HL-60/S4 treated with phorbol 12-myristate 13-acetate at 8.2 ng/mL for 4 days and 3 days (cell line): ENCODE data around the gene STK32C.
"Not testable (repeated sequence)": the region's sequence is repeated elsewhere in the genome, so short reads cannot be mapped to it uniquely, and the experiment has no call there.

Experiments used
- in situ Hi-C: fragments of 300-500 bp; cut with MboI; formaldehyde crosslinking; loops from 2 replicates; pipeline ENCODE4 v1.15.0; 2022; ENCODE audit warnings: low sequenced_read_pairs

Gene STK32C

DNA sequence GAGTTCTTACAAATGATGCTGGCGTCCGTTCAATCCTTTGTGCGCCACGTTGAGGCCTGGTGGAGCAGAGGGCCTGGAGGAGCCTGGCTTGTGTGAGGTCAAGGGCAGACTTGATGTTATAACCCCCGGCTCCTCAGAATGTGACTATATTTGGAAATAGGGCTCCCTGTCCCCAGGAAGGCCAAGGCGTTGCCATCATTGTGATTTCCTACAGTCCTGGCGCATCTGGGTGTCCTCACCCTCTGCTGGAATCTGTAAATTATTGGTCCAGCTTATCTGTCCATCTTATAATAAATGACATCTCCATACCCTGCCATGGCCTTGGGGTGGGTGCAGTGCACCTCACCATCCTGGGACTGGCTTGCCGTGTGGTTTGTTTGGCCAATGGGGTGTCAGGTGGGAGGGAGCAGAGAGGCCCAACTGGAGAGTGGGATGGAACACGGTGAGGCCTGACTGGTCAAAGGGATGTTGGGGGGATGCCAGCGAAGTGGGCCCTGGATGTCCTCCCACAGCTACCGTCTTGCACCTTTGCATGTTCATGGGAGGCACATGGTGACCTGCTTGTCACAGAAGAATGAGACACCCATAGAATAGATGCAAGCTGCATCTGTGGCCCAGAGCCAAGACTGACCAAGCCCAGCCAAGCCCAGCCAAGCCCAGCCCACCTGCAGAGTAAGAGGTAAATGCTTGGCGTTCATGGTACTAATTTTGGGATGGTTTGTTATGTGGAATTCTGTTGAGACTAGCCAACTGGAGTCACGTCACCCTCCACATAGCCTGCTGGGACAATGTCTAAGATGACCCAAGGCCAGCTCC lies 13.1 kb upstream of the STK32C start:
- in situ Hi-C loops = no loop called here

DNA sequence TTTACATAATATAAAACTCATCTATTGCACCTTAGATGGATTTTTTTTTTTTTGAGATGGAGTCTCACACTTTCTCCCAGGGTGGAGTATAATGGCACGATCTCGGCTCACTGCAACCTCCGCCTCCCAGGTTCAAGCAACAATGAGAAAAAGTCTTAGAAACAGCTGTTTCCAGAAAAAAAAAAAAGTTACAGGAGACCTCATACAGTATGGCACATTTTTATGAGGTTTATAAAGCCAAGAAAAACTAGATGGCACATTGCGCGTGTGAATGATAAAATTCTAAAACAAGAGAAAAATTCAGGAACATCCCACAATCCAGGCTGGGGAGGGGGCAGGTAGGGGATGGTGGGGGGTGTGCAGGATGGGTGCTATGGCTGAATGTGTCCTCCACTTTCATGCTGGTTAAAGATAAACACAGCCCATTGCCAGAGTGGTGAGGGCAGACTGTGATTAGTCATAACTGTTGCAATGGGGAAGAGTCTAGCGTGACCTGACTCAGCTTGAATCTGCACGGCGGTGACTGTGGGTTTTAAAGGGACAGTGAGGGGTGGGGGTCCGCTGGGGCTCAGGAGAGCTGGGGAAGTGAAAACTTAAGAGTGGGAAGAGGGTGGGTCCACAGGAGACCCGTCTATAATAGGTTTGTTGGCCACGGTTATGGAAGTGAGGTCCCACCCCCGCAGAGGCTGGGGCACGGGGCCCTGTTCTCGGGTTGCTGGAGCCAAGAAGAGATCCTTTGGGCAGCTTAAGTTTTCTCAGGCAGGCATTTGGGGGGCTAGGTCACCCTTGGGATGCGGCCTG lies 12.3 kb upstream of the STK32C start:
- in situ Hi-C loops = no loop called here

DNA sequence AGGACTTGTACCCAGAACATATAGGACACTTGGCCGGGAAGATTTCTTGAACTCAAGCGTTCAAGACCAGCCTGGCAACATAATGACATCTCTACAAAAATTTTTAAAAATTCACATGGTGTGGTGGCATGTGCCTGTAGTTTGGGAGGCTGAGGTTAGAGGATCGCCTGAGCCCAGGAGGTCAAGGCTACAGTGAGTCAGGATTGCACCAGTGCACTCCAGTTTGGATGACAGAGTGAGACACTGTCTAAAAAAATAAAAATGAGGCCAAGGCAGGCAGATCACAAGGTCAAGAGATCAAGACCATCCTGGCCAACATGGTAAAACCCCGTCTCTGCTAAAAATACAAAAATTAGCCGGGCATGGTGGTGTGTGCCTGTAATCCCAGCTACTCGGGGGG lies 9.7 kb upstream of the STK32C start:
- in situ Hi-C loops = not testable (repeated sequence)

DNA sequence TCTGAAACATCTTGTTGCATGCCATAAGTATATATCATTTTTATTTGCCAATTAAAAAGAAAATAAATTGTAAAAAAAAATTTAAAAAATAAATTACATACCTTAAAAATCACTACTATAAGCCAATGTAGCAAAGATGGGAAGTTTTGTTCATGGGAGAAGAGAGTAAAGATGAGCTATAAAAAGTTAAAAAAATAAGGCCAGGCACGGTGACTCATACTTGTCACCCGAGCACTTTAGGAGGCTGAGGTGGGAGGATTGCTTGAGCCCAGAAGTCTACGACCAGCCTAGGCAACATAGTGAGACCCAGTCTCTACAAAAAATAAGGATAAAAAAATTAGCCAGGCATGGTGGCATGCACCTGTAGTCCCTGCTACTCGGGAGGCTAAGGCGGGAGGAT lies 8.4 kb upstream of the STK32C start:
- in situ Hi-C loops = no loop called here

DNA sequence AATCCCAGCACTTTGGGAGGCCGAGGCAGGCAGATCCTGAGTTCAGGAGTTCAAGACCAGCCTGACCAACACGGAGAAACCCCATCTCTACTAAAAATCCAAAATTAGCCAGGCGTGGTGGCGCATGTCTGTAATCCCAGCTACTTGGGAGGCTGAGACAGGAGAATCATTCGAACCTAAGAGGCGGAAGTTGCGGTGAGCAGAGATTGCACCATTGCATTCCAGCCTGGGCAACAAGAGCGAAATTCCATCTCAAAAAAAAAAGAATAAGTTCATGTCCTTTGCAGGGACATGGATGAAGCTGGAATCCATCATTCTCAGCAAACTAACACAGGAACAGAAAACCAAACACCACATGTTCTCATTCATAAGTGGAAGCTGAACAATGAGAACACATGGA lies 7.1 kb upstream of the STK32C start:
- in situ Hi-C loops = not testable (repeated sequence)

DNA sequence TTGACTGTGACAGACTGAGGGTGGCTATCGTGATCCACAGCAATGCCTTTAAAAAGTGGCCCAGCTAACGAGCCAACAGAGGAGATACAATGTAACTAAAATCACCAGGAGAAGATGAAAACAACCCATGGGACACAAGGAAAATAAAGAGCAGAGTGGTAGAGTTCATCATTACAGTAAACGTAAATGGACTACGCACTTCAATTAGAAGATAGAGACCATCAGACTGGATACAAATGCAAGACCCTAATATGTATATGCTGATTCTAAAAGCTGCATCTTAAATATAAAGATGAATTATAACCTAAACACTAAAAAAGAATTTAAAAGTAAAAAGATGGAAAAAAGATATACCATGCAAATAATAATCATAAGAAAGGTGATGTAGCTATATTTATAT lies 6.6 kb upstream of the STK32C start:
- in situ Hi-C loops = no loop called here

DNA sequence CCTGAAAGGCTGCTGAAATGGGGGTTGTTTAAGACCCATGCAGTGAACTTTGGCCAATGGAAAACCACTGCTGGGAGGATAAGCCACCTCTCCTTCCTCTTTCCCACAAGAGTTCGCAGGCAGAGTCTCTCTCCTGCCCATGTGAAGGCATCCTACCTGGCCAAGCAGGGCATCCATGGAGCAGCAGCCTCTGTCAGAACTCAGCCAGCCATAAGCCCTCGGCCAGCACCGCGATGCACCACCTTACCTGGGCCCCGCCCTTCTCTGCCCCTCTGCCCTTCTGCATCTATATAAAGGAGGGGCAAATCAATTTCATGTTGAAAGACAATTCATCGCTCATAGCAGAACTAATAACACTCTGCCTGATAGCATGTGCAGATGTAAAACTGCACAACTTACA lies 6.1 kb upstream of the STK32C start:
- in situ Hi-C loops = no loop called here

DNA sequence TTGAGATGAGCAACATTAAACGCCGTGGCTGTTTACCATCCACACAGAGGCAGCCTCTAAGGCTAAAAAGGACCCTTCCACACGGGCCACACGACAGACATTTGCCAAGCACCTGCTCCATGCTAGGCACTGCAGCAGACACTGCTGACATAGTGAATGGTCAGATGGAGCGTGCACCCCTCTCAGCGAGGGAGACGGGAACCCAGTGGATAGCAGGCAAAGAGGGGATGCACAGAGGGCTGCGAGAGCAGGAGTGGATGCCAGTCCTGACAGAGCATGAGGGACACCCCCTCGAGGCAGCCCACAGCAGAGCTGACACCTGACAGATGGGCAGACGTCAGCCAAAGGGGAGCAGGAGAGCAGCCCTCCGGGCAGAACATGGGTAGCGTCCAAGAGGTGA lies 5.6 kb upstream of the STK32C start:
- in situ Hi-C loops = no loop called here

DNA sequence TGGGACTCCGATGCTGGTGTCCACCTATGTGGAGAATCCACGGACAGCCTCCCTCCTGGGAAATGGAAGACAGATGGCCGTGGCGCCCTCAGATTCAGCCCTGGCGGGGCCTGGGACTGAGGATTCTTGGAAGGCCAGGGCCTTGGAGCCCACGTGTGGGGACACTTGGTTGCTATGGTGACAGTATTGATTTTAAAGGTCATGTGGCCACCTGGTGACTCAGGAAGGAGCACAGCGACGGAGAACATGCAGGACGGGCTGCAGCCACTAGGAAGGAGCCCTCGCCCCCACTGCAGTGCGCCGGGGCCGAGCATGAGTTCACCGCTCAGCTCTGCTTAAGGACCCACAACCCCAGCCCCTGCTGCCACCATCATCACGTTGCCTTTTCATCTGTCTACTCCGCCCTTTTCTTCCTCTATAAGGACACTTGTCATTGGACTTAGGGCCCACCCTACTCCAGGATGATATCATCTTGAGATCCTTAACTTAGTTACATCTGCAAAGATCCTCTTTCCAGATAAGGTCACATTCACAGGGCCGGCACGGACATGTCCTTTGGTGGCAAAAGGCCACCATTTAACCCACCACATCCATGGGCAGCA lies 3.7 kb upstream of the STK32C start:
- in situ Hi-C loops = no loop called here

DNA sequence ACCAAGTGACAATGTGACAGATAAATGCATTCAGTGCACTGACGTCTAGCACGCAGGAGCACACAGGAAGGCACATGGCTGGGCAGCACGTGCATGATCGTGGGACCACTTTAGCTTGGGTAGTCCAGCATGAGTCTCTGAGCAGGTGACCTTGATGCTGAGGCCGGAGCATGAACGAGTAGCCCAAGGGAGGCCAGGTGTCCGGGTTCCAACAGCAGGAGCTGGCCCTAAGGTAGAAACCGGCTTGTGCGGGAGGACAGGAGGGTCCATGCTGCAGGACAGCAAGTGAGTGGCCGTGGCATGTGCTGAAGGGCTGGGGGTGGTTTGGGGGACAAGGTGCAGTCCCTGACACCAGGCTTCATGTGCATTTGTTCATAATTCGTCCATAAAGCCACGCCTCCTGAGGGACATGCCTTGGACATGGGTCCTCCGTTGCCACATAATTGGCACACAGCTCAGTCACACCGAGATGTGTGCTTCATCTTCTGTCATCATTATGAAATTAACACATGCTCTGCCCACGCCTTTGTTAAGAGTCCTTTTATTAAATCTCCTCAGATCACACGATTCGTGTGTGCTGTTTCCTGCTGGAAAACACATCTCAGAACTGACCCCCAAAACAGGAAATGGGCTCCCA lies 3.1 kb upstream of the STK32C start:
- in situ Hi-C loops = no loop called here

DNA sequence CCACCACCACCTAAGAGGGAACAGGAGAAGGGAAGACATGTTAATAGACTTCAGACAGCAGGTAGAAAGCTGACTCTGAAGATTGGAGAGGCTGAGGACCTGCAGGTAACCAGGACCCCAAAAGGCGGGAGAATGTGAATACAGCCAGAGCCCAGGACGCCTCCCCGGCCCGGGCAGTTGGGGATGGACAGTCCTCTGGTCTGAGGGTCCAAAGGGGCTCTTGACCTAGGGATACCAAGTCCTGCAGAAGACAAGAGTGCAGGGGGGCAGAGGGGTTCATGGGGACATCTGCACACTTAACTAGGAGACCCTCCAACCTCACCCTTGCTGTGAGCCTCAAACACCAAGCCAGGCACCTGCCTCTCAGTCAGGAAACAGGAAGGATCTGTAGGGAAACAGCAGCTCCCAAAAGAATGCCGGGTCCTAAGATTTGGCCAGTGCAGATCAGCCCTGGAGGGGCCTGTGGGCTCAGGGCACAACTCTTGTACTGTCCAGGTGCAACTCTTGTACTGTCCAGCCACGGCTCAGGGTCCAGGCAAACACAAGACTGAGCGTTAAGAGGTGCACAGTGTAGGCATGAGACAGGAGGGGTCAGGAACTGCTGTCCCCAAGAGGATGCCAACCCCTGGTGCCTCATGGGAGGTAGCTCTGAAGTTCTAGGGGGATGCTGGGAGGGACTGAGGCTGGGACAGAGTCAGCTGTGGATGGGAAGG lies 2.3 kb upstream of the STK32C start:
- in situ Hi-C loops = no loop called here

DNA sequence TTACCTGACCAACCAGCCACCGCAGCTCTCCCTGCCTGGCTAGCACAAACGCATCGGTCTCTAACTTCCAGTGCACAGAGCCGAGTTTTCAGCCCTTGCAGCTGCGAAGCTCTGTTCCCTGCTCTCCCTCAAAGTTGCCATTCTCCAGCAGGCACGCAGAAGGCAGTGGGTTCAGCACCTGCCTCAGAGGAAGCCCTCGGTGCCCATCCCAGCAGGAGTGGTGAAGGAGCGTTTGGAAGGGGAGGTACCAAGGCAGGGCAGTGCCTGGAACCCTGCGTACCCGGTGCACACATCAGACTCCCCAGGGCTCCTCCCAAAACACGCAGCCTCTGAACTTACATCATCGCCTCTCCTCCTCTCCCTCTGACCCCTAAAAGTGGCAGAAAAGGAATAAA lies 1.7 kb upstream of the STK32C start:
- in situ Hi-C loops = no loop called here

DNA sequence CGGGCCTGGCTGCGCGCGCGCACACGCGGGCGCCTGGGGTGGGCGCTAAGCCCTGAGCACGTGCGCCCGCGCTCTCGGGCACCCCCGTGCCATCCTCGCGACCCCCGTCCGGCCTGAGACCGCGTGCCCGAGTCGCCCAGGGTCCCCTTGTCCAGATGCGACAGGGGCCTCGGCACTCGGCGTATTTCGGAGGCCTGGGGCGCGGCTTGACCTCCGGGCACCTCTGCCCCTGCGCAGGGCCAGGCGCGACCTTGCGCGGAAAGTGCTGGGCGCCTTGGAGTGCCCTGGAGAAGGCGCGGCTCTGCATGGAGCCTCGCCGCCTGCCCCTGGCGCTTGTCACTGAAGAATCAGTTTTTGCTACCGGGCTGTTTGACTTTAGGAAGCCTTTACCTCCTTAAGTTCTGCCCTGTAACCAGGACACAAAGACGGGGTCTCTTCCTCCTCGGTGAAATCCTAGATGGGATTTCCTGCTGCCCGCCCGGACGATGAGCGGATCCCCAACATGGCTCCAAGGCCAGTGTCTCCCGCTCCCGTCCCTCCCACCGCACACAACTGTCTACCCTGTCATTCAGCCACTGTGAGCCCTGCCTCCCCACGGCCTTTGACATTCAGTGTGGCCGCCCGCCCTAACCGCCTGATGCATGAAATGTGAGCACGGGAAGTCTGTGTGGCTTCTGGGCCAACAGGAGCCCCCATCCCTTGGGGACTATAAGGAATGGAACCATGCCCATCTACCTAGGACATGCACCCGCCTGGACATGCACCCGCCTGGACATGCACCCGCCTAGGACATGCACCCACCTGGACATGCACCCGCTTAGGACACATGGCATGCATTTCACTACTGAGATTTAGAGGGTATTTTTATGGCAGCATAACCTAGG lies 1.1 kb upstream of the STK32C start:
- in situ Hi-C loops = no loop called here

DNA sequence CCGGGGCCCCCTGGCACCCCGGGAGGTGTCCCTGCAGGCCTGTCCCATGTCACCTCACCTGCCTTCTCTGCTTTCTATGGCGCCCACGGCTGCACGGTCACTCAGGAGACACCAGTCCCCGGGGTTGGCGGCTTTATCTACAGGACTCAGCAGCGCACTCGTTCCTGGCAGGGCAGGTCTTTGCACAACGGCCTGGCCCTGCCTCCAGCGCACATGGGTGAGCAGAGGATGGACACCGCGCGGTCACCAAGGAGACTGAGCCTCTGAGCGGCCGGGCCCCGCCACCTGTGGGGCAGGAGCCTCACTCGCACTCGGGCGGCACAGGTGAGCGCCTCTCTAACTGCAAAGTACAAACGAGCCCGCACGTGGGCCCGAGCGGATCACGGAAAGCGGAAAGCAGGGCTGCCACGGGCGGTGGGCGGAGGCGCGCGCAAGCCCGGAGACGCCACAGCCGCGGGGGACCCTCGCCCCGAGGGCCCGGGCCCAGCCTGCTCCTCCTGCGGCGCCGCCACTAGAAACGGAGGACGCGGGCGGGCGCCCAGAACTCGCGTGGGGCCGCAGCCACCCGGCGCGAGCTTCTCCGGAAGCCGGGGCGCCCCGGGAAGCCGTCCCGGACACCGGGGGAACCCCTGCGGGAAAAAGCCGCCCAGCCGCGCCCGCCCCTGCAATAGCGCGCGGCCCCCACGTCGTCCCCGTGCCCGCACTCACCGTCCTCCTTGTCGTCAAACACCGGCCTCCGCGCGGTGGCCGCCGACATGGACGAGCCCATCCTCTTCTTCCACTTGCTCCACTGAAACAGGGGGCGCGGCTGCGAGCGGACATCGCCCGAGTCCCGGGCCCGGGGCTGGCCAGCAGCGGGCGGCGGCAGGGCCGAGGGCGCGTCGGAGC lies 642 bp downstream of the STK32C start:
- in situ Hi-C loops = no loop called here

DNA sequence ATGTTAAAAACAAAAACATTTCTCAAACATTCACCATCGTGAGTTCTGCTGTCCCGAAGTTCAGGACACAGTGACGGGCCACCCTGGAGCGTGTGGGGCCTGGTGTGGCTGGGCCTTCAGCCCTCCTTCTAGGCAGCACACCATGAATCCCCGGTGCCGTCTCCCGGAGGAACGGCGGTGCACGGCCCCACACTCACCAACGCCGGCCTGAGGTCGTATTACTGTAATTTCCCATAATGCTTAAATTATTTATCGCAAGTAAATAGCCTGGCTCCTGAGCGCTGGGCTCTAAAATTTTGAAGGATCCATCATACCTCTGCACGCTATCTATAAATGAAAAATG lies 1.4 kb downstream of the STK32C start:
- in situ Hi-C loops = no loop called here

DNA sequence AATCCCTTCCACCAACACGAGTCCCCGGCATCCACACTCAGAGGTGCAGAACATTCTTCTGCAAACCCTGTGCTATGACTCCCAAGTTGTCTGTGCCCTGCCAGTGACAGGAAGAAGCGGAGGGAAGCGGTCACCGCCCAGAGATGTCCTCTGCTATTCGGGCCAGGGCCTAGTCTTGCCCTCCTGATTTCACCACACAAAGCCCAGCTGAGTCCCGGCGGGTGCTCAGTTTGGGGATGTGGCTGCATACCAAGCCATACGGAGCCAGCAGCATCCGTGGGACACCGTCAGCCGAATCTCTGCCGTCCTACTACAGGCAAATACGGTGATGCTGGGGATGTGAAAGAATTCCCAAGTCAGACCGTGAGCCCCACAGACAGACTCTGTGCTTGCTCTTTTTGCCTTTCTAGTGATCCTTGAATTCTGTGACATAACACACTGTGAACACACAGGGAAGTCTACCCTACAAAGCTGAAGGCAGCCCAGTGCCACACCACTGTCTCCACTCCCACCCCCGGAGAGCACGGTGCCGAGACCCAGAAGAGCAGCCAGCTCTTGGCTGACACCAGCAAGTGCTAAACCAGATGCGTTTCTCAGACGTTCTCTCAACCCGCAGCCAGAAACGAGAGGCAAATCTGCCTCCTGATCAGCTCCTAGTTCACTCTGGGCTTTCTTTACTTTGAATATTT lies 2.0 kb downstream of the STK32C start:
- in situ Hi-C loops = no loop called here

DNA sequence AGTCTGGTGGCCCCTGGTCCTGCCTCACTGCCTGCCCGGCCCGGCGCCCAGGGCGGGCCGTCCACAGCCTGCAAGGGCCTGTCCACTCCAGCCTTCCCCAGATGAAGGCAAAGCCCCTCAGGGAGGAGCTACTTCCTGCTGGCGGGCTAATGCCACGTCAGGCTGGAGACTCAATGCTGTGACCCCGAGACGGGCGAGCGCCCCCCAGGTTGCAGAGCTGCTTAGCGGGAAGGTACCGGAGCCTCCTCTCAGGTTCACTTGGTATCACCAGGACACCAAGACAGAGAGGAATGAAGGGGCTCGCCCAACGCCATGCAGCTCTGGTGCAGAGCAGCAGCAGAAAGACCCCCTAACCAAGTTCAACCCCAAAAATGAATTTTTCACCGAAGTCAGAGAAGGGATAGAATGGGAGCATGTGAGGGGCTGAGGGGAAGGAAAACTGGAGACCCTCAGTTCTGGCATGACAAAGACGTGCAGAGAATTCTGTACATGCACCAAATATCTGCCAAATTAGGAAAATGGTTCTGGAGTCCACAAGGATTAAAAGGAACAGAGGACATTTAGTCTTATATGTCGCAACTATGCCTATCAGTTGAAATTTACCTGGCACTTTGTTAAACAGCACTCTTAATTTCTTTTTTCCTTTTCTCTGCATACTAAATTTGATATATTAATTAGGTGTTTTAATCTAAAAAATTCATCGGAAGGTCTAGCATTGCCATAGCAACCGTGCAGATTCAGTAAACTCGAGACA lies 2.8 kb downstream of the STK32C start:
- in situ Hi-C loops = no loop called here
